HG03159 (cell line): Measurements from ENCODE around the gene ELN.

Source experiments
- ATAC-seq: cut with Tn5 transposase; IDR thresholded peaks from one replicate; pipeline ENCODE4 v1.9.1; 2021; ENCODE audit warnings: mild to moderate bottlenecking, moderate library complexity; ENCODE audit not compliant: unreplicated experiment

Gene ELN

DNA sequence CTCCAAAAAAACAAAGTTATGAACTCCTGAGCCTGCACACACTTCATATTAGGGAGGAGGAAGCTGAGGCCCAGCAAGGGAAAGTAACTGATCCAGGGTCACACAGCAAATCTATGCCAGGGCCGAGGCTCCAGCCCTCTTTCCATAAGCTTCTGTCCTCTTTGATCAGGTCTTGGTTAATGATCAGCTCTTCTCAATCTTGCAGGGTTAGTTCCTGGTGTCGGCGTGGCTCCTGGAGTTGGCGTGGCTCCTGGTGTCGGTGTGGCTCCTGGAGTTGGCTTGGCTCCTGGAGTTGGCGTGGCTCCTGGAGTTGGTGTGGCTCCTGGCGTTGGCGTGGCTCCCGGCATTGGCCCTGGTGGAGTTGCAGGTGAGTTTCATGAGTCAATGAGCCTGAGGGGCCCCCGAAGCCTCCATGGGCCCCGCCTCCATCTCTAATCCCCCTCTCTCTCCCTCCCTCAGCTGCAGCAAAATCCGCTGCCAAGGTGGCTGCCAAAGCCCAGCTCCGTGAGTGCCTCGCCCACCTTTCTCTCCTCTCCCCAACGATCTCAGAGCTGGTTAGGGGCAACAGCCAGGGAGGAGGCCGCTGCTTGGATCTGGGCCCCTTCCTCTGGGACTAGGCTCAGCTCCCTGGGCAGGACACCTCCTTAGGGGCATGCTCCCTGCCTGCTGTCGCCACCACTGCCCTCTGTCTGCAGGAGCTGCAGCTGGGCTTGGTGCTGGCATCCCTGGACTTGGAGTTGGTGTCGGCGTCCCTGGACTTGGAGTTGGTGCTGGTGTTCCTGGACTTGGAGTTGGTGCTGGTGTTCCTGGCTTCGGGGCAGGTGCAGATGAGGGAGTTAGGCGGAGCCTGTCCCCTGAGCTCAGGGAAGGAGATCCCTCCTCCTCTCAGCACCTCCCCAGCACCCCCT lies 32.0 kb downstream of the ELN start:
- ATAC-seq = no peak

DNA sequence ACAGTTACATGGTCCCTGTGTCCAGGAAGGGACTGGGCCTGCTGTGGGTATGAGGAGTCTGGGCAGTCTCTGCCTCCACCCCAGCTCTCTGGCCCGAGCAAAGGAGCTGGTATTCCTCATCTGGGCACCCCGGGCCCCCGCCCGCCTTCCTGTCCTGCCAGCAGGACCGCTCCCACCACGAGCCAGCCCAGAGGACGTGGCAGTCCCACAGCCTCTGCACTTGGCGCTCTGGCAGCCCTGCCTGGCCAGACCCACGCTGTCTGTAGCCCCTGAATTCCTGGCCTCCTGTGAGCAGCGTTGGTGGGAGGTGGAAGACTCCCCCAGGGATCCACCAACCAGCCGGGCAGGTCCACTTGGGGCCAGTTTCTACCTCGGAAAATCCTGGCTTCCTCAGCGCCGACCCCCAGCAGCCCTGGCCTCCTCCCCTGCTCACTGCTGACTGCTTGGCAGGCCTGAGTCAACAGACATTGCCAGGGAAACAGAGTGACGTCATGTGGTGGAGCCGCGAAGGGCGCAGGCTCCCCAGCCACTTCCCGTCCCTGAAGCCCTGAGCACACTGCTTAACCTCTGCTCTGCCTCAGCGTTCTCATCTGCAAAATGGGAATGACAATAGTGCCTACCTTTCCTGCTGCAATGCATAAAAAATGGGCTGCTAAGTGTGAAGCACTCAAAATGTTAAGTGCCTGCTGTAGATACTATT lies 34.0 kb downstream of the ELN start:
- ATAC-seq = no peak

DNA sequence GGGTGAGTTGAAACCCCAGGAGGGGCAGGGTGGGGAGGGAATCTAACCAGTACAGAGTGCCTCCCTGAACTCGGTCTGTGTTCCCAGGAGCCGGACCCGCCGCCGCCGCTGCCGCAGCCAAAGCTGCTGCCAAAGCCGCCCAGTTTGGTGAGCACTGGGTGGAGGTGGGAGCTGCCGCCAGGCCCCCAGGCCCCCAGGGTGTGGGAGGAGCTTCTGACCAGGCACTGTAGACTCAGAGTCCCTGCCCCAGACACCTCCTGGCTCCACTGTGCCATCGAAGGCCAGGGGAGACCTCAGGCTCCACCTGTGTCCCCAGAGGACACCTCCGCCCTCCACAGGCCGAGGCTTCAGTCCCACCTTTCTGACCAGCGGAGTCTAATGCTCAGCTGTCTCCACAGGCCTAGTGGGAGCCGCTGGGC lies 35.3 kb downstream of the ELN start:
- no peak for ATAC-seq

DNA sequence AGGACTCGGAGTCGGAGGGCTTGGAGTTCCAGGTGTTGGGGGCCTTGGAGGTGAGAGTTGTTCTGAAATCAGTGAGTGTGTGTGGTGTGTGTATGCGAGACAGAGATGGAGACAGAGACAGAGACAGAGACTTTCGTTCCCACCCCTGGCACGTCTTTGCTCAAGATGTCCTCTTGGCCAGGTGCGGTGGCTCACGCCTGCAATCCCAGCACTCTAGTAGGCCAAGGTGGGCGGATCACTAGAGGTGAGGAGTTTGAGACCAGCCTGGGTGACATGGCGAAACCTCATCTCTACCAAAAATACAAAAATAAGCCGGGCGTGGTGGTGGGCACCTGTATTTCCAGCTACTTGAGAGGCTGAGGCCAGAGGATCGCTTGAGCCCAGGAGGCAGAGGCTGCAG lies 35.7 kb downstream of the ELN start:
- no peak for ATAC-seq

DNA sequence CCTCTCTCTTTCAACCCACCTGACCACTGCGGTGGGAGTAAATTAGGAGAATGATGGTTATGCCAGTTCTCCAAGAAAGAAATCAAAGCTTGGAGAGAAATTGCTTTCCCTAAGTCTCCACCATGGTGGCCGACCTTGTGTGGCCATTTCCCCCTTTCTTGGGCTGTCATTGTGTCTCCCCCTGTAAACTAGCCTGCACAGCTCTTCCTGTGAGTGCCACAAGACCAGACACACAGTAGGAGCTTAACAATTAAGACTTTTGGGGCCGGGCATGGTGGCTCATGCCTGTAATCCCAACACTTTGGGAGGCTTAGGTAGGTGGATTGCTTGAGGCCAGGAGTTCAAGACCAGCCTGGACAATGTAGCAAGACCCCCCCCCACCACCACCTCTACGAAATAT lies 36.7 kb downstream of the ELN start:
- no peak for ATAC-seq

DNA sequence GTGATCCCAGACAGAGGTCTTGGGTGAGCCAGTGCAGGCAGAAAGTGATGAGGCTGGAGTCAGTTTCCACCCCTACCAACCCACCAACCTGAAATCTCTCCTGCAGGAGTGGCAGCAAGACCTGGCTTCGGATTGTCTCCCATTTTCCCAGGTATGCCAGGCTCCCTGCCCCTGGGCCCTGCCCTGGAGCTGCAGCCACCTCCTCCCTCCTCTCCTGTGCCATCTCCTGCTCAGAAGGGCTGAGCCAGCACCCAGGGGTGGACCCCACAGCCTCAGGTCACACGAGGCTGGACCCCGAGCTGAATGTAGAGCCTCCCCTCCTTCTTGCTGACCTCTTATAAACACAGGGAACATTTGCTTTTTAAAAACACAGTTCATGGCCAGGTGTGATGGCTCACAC lies 38.7 kb downstream of the ELN start:
- ATAC-seq = no peak

DNA sequence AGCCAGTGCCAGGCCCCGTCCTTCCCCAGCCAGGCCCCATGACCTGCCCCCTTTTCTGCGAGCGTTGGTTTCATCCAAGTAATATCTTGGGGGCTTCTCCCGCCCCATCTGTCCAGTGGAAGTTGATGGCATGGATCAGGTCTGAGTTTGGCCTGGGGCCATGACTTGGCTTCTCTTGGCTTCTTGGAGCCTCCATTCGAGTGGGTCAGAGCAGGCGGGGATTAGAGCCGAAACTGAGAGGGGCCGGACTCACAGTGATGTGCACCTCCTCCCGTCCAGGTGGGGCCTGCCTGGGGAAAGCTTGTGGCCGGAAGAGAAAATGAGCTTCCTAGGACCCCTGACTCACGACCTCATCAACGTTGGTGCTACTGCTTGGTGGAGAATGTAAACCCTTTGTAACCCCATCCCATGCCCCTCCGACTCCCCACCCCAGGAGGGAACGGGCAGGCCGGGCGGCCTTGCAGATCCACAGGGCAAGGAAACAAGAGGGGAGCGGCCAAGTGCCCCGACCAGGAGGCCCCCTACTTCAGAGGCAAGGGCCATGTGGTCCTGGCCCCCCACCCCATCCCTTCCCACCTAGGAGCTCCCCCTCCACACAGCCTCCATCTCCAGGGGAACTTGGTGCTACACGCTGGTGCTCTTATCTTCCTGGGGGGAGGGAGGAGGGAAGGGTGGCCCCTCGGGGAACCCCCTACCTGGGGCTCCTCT lies 40.6 kb downstream of the ELN start:
- ATAC-seq = no peak

DNA sequence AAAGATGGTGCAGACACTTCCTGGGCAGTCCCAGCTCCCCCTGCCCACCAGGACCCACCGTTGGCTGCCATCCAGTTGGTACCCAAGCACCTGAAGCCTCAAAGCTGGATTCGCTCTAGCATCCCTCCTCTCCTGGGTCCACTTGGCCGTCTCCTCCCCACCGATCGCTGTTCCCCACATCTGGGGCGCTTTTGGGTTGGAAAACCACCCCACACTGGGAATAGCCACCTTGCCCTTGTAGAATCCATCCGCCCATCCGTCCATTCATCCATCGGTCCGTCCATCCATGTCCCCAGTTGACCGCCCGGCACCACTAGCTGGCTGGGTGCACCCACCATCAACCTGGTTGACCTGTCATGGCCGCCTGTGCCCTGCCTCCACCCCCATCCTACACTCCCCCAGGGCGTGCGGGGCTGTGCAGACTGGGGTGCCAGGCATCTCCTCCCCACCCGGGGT lies 41.1 kb downstream of the ELN start:
- no peak for ATAC-seq

DNA sequence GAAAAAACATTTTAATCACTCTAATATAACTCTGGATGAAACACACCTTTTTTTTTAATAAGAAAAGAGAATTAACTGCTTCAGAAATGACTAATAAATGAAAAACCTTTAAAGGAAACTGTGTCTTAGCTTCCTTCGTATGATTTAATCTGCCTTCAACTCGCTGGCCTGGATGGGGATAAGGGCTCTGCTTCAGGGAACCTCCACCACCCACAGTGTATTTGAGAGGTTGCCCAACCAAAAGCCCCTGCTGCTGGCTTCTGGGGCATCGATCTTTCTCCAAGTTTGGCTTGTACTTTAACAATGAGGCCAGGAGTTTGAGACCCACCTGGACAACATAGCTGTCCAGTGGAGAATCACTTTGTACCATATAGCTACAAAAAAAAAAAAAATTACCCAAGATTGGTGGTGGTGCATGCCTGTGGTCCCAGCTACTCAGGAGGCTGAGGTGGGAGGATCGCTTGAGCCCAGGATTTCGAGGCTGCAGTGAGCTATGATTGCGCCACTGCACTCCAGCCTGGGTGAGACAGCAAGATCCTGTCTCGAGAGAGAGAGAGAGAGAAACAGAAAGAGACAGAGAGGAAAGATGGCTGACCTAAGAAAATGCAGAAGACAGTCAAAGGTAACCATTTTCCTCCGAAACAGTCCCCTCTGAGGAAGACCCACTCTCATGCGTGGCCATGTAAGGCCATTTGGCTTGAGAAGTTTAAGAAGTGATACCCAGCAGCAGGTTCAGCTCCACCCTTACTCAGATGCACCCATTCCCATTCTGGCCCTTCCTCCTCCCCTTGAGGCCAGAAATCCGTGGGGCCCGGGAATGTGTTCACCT lies 42.0 kb downstream of the ELN start:
- no peak for ATAC-seq

DNA sequence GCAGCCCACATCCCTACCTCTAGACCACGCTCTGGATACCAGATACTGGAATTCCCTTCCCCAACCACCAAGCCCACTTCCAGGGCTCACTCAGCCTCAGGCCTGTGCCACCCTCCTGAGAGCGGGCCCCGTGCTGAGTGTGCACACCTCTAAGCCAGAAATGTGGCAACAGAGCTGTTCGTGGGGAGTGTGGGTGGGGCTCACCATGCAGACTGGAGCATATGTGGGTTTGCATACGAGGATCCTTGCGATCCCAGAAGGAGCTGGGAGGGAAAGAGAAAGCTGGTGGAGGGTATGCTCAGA lies 42.6 kb downstream of the ELN start:
- ATAC-seq = no peak

DNA sequence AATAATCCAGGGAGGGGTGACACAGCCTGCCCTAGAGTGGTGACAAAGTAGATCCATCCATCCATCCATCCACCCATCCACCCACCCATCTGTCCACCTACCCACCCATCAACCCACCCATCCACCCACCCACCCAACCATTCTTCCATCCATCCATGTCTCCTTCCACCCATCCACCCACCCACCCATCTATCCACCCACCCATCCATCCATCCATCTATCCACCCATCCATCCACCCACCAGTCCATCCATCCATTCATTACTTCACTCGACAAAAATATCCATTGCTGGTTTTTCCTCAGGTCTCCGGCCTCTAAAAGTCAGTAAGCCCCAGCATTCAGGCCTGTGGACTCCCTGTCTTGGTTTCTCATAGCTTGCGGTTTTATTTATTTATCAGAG lies 43.1 kb downstream of the ELN start:
- ATAC-seq = no peak

DNA sequence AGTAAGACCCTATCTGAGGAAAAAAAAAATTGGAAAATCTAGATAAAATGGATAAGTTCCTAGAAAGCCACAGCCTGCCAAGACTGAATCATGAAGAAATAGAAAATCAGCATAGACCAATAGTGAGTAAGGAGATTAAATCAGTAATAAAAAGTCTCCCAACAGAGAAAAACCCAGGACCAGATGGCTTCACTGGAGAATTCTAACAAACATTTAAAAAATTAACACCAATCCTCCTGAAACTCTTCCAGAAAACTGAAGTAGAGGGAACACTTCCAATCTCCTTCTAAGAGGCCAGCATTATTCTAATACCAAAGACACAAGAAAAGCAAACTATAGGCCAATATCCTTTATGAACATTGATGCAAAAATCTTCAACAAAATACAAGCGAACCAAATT lies 46.8 kb downstream of the ELN start:
- no peak for ATAC-seq

DNA sequence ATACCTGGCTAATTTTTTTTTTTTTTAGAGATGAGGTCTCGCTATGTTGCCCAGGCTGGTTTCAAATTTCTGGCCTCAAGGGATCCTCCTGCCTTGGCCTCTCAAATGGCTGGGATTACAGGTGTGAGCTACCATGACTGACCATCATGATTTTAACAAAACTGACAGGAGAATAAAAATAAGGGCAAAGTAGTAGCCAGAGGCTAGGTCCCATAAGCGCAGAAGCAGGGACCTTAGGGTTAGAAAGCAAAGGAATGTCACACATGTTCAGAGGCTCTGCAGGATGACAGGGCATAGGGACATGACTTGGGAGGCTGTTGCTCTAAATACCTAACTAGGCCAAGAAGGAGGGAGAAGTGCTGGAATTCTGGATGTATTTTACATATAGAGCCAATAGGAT lies 50.5 kb downstream of the ELN start:
- ATAC-seq = no peak

DNA sequence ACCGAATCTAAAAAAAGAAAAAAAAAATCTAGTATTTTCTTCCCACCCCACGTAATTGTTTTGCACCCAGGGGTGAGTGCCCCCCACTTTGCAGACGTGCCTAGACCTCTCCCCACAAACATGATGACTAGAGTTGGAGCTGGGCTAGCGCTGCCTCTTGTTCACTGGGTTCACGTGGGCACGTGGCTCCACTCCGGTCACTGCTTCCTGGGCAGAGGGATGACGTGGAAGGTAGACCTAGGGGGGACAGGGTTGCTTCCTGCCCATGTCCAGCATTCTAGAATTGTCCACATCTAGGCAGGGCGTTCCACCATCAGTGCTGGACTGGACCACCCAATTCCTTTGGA lies 54.8 kb downstream of the ELN start:
- no peak for ATAC-seq

DNA sequence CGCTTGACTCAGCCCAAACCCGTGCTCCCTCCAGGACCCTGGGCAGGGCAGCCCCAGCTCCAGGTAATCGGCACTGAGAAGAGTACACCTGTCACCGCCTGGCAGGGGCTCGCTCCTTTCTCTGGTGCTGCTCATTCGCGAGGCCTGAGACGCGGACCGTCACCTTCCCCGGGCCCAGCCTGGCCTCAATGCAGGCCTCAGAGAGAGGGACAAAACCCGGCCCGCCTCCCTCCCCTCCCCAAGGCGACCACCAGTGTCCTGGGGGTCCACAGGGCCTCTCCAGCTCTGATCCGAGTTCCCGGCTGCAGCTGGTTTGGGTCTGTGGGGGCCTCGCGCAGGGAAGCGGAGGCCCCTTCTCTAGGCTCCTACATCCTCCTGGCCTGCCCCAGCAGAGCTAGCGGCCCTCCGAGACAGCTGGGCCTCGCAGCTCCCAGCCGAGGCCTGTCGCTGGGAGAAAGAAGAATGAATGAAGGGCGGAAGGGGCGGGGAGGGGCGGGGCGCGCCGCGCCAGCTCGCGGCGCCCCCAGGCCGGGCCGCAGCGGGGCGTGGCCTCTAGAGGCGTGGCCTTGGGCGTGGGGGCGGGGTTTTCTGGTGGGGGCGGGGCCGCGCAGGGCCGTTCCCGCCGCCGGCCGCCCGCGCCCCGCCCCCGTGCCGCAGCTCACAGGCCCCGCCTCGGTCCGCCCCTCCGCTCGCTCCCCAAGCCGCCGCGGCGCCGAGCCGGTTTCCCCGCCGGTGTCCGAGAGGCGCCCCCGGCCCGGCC lies 55.3 kb downstream of the ELN start, which contains the start of gene LIMK1:
Gene LIMK1, plus strand, starts transcription at position 688 of the 760 bp plus-strand sequence. CDS start 187 bp downstream, outside the sequence.
- peak; percentile 57 for ATAC-seq

DNA sequence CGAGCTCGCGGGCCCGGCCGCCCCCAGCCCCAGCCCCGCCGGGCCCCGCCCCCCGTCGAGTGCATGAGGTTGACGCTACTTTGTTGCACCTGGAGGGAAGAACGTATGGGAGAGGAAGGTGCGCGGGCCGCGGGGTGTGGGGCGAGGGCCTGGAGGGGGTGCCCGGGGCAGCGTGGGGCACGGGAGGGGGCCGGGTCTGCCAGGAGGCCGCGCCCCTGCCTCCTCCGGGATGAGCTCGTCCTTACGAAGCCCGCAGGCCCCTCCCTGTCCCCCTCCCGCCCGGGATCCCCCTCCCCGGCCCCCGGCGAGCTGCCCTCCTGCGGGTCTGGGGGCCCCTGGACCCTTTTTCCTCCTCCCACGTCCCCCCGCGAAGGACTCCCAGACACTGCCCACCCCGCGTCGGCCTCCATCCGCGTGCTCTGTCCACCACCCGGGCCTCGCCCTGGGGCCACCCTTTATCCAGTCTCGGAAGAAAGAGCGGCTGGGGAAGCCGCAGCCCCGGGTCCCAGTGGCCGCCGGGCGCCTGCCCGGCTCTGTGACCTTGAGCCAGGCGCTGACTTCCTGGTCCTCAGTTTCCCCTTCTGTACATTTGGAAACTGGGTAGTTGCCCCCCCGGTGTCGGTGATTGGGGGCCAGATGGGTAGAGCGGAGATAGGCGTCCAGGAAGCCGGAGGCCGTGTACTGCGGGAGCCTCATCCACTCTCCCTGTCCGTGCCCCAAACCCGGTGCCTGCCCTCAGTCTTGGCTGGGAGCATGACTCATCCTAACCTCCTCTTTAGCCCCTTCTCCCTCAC lies 56.2 kb downstream of the ELN start:
- peak; percentile 35 for ATAC-seq

DNA sequence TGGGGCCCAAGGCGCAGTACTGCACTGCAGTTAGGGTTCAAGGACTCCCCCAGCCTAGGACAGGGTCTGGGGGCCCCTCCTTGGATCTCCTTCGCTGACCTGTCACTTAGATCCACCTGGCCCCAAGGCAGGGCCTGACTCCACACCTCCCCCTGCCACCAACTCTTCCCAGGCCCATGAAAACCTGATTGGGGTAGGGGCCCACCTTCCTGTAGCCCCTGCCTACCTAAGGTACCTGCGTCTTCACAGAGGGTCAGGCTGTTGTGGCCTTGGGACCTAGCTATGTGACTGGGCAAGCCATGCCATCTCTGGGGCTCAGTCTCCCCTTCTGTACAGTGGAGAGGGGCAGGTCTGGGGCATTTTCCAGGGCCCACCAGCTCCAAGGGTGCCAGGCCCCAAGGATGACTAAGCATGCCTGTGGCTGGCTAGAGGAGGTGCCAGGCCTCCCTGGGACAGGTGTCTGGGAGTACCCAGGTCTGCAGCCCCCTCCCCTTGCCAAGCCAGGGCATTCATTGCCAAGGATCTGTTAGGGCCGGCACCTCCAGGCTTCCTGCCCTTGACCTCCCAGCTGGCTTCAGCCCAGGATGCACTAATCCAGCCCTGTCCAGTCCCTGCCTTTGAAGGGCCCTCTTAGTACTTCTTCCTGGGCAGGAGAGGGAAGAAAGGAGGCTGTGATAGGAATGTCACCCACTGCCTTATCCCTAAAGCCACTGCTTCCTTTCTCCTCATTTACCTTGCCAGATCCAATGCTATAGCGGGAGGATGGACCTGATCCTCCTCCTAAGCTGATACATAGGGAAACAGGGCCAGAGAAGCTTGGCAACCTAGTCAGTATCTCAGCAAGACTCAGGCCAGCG lies 57.0 kb downstream of the ELN start:
- no peak for ATAC-seq

DNA sequence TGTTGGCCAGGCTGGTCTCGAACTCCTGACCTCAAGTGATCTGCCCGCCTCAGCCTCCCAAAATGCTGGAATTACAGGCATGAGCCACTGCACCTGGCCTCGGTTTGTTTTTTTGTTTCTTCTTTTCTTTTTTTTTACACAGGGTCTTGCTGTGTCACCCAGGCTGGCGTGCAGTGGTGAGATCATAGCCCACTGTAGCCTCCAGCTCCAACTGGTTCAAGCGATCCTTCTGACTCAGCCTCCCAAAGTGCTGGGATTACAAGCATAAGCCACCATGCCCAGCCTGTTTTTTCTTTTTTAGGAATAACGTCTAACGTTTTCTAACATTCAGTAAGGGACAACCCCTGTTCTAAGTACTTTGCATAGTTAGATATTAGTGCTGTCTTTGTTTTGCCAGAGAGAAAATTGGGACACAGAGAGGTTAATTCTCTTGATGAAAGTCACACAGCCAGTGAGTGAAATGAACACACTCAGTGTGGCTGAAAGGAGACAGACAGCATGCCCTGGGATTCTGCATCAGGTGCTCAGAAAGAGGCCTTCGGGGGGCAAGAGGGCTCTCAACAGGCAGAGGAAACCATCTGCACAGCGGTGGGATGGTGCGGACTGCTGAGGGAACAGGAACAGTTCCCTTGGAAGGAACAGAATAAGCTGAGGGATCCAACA lies 59.9 kb downstream of the ELN start:
- ATAC-seq = no peak
